ENCODE measurements around the gene LDB3. TPM values are rescaled to one million over a fixed set of nuclear protein-coding genes. Genes with fewer than 3 reads are reported as not detected.

The LDB3 gene
- total and polyA plus RNA-seq, 9 of the 15 experiments (the other 6 are each of a cell fraction or from before 2014, with no cell fraction given), result 0.03 TPM; not detected in 8

GRCh38 chr10:86693721-86694369 is 25.5 kb downstream of the LDB3 start (continued):
- no peak for TF ChIP-seq ATF6 (CRISPR knock-in tag; IDR thresholded peaks at IDR 0.05)
- no peak for TF ChIP-seq TOE1 (IDR thresholded peaks at IDR 0.05; ENCODE audit: borderline replicate concordance)
- no peak for TF ChIP-seq TOE1 (CRISPR knock-in tag; IDR thresholded peaks at IDR 0.05; ENCODE audit: borderline replicate concordance, low read depth)
- no peak for TF ChIP-seq ZNF280A (IDR thresholded peaks at IDR 0.05; ENCODE audit: low read depth, partially characterized antibody)
- TF ChIP-seq HDAC2 (IDR thresholded peaks at IDR 0.05), result no peak
- peak; percentile 68 to 76 (median 76) for TF ChIP-seq CTCF (IDR thresholded peaks at IDR 0.05 in 2 of 3, conservative IDR thresholded peaks at IDR 0.05 in 1 of 3; ENCODE audit: insufficient read depth in 2 of 3, low read depth in 1 of 3, low read length in 3 of 3)
- no peak for TF ChIP-seq PHB2 (IDR thresholded peaks at IDR 0.05; ENCODE audit: low read depth)
